ENCODE data around the gene PELI2.

PELI2 gene

GRCh38 chr14:56176530-56176929 lies 58.3 kb downstream of the PELI2 start:
- DNase-seq: peak in 1 of 3 experiments; percentile 27

- no peak for DNase-seq
Measured at GRCh38 chr14:56177036-56177435, 58.8 kb downstream of the PELI2 start.

DNA sequence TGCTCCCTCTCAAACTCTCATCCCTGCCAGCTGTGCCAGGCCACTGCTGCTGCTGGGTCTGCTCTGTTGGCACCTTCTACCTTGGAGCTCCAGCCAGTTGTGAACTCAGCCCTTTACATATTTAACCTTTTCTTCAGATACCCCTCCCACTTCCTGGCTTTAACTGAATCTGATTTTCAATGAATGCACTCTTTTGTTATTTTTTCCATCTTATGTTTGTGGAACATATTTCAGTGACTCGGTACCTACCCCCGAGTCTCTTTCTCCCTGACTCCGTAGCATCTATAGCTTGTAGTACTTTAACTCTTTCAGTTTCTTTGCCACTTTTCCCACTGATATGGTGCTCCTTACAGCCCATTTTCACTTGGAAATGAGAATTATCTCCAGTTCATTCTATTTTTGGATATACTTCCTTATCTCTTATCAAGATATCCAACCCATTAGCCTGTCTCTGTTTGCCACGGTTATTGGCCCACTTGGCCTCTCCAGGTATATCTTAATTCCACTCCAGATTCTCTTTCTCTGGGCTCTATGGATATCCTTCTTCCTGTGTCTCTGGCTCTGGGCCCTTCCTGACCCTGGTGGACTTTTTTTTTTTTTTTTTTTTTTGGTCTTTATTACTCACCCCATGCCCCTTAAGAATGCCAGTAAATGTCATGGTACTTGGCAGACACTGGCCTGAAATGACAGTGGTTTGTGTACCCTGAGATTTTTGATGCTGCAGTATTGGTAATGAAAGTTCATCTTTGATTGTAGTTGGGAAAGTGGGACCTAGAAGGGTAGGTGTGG lies 62.7 kb downstream of the PELI2 start:
- DNase-seq: no peak

DNA sequence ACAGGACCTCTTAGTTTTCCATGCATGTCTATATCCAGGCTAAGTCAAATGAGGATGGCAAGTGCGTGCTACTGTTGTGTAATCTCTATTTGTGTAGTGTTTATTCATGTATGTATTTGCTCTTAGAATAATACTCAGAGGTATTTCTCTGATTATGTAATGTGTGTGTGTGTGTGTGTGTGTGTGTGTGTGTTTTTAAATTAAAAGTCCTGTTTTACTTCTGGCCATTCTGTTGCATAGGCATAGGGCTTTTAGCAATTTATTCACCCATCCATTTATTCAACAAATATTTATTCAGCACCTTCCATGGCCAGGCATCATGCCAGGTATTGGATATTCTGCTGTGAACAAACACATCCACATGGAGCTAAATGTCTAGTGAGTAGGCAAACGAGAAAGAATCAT lies 63.5 kb downstream of the PELI2 start:
- DNase-seq: peak; percentile 20 to 97 (median 82)

DNA sequence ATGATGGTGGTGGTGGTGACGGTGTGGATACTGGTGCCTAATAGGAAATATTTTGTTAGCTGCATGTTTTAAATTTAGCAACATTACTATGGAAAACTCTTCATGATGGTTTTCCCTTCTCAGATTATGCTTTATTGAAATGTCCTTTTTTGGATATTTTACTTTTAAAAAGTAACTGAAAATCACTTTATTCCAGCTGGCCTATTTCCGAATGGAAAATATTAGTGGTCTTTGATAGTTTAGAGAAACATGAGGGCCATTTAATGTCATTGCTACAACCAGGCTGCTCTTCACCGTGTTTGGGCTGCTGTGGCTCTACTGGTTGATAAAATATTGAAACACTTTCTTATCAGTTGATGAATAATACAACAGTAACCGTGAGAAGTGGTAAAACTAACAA lies 64.2 kb downstream of the PELI2 start:
- no peak for DNase-seq

DNA sequence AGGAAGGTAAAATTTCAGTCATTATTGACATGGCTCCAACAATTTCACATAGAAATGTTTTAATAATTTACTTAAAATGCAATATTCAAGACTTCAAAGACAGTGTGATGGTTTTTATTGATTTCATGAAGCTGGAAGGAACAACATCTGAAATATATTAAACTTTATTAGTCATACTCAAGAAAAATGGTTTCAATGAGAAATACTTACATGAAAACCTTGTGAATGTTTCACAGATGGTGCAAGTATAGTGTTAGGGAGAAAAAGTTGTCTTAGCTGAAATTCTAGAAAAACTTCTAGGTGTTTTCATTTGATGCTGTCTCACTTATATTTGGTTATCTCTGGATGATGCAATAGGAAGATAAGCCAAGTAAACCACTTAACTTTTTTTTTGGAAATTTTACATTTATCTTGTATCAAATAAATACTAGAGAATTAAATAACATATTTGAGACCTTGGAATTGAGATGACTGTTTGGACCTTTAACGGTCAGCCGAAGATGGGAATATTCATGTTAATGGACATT lies 65.5 kb downstream of the PELI2 start:
- no peak for DNase-seq

DNA sequence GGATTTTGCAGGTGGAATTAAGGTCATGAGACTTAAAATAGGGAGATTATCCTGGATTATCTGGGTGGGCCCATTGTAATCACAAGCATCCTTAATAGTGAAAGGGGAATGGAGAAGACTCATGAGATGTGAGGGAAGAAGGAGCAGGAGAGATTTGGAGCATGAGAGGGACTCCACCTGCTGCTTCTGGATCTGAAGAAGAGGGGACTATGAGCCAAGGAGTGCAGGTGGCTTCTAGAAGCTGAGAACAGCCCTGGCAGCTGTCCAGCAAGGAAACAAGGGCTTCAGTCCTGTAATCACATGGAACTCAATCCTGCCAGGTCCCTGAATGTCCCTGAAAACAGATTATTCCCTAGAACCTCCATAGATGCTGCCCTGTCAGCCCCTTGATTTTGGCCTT lies 67.8 kb downstream of the PELI2 start:
- peak in 1 of 3 experiments; percentile 22 for DNase-seq

DNA sequence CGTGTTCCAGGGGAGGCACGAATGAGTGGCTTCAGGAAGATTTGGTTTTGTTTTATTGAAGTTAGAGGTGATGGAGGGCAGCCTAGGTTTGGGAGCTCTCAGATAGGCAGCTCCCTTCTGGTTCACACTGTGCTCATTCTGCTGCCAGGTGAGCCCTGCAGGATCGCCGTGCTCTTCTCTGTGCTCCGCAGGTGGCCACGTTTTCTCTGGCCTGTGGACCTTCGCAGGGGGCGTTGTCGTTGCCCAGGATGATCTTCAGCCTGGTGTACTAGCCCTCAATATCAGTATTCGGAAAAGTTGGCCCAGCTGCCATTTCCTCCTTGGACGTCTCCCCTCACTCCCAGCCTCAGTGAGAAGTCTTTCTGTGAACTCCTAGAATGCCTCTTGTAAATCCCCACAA lies 69.5 kb downstream of the PELI2 start:
- no peak for DNase-seq

DNA sequence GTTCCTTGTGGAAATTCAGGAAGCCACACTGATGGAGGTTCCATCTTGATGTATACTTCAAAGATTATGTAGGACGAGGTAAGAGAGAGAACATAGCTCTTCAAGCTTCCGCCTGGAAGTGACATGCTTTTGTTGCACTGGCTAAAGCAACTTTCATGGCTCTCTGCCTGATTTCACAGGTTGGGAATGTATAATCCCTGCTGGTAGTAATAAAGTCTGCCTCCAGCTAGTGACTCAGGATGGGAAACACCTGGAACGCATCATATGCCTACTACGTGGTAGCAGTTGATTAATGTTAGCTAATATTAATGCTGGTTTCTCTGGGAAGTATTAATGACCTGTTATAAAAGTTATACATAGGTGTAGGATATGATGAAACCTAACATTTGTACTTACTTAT lies 71.1 kb downstream of the PELI2 start:
- DNase-seq: no peak

GRCh38 chr14:56193347-56193746 lies 75.1 kb downstream of the PELI2 start:
- DNase-seq: no peak

GRCh38 chr14:56194042-56194441 lies 75.8 kb downstream of the PELI2 start:
- no peak for DNase-seq

DNA sequence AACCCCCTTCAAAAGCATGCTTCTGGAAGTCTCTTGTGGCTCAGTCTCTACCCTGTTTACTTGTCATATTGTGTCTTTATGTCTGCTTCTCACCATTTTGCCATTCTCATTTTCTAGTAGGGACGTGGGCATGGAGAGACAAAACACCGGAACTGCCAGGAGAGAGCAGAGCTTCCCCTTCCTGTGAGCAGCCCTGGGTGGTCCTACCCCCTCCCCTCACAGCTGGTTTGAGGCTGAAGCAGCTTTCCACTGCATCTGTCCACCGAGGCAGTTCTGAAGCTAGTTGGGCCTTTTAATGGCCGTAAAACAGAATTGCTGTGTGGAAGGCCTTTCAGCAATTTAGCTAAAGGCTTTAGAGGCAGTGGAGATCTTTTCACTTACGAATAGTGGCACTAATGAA lies 77.0 kb downstream of the PELI2 start:
- no peak for DNase-seq

- DNase-seq: peak; percentile 60 to 83 (median 68)
Measured at GRCh38 chr14:56195704-56196103, 77.5 kb downstream of the PELI2 start.

GRCh38 chr14:56196274-56196673 lies 78.1 kb downstream of the PELI2 start:
- DNase-seq: peak in 1 of 3 experiments; percentile 53

DNA sequence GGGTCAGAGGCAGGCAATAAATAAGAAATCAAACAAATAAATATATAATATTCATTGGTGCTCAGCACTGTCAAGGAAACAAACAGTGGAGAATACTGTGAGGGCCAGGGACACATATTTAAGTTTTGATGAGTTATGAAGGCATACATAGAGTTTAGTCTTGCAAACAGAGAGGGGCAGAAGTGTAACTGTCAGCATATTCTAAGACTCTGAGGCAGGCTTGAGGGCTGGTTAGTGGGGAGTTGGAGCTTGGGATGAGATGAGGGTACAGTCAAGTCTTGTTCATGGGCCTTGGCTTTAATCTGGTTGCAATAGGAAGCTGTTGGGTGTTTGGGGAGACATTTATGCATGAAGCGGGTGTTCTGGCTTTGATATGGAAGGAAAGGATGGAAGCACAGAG lies 78.9 kb downstream of the PELI2 start:
- DNase-seq: no peak

DNA sequence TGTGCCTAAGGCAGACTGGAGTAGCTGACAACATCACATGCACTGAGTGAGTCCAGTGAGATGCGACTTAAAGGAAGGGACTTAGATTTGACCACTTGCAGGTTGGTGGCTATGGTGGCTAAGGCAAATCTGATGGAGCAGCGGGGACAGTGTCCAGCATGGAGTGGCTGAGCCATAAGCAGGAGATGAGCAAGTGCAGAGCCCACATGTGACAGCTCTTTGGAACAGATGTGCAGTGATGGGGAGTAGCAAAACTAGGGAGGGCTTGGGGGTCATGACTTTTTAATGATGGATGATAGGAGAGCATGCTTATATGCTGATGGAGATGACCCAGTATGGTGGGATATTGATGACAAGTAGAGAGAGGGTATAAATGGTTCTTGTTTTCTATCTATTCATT lies 80.2 kb downstream of the PELI2 start:
- no peak for DNase-seq

GRCh38 chr14:56199095-56199981 lies 81.1 kb downstream of the PELI2 start:
- DNase-seq: peak in 1 of 3 experiments; percentile 52

DNA sequence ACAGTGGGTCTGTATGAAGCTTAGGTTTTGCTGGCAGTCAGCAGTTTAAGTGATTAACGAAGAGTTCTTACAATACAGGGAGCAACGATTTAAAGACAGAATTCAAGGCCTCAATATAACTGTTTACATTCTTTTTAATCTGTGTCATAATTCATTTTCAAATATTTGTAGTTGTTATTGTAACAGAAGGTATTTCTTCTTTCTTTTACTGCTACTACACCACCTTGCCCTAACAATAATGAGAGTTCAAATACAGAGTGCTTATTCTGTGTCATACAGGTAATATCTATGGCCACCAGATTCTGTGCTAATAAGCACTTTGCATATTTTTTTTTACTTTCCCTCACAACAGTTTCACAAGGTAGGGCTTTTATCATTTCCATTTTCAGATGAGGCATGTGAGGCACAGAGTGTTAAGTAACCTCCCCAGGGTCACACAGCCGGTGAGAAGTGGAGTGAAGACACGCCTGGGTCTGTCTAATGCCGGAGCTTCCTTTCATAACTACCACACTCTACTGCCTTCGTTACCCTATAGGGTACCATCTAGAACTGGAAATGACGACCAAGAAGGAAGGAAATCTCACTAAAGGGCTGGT lies 81.9 kb downstream of the PELI2 start:
- peak in 1 of 3 experiments; percentile 52 for DNase-seq

- DNase-seq: peak in 1 of 3 experiments; percentile 77
Measured at GRCh38 chr14:56202256-56202655, 84.0 kb downstream of the PELI2 start.

GRCh38 chr14:56205881-56206280 lies 87.7 kb downstream of the PELI2 start:
- peak in 2 of 3 experiments; percentile 23 to 69 for DNase-seq

GRCh38 chr14:56206596-56206995 lies 88.4 kb downstream of the PELI2 start:
- no peak for DNase-seq

GRCh38 chr14:56207626-56208292 lies 89.5 kb downstream of the PELI2 start:
- peak in 2 of 3 experiments; percentile 11 to 96 for DNase-seq

DNA sequence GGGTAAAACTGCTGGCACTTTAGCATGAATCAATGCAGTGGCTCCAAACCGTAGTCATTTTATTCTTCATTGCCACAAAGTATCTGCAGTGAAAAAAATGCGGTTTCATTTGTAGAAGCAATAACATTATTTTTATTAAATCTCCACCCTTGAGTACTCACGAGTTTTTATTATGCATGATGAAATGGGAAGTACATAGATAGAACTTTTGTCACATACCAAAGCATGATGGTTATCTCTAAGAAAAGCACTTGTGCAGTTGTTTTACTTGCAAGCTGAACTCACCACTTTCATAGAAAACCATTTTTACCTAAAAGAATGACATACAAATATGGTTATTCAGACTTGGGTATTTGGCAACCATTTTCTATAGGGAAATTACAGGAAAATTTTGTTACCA lies 90.3 kb downstream of the PELI2 start:
- no peak for DNase-seq
